Testis (tissue), 3 donors: ENCODE data around the gene HSD17B7. TPM values are rescaled to one million over a fixed set of nuclear protein-coding genes. Genes with fewer than 3 reads are reported as not detected.

Experiments used
- DNase-seq: peaks from one replicate; pipeline ENCODE4 v3.0.0-alpha.2; 2019
- H3K27ac ChIP-seq, 2 donors: fragments of 200-600 bp; sonication (generic); one replicate each; pipeline ENCODE4 v1.5.1; 2019
- H3K27me3 ChIP-seq: fragments of 200-600 bp; sonication (generic); one replicate; pipeline ENCODE4 v1.5.1; 2019
- H3K36me3 ChIP-seq: fragments of 200-600 bp; sonication (generic); one replicate; pipeline ENCODE4 v1.5.1; 2017; ENCODE audit warnings: low read depth; ENCODE audit errors: missing control alignments
- H3K4me1 ChIP-seq: fragments of 200-600 bp; sonication (generic); one replicate; pipeline ENCODE4 v1.5.1; 2019
- H3K4me3 ChIP-seq, 2 donors: fragments of 200-600 bp; sonication (generic); one replicate each; pipeline ENCODE4 v1.5.1; 2017 to 2019
- H3K9me3 ChIP-seq: fragments of 200-600 bp; sonication (generic); one replicate; pipeline ENCODE4 v1.5.1; 2017
- CTCF ChIP-seq, 3 experiments: fragments of 450-650 bp in 2 of 3; fragments of 200-600 bp in 1 of 3; sonication (generic) in 1 of 3; IDR thresholded peaks; one replicate each; pipeline ENCODE4 v1.5.1; 2016 to 2019; ENCODE audit warnings: antibody characterized with exemption in 3 of 3, mild to moderate bottlenecking in 2 of 3, moderate library complexity in 1 of 3
- POLR2A ChIP-seq: fragments of 450-650 bp; IDR thresholded peaks from one replicate; pipeline ENCODE4 v1.6.1; 2017; ENCODE audit warnings: antibody characterized with exemption, mild to moderate bottlenecking, moderate library complexity
- WGBS, 2 donors: methylation state at CpG; one replicate each; pipeline ENCODE4 v1.1.5; 2018; 5-methylcytosine and 5-hydroxymethylcytosine counted together
- intact Hi-C: fragments of 100-400 bp; cut with DNase I; formaldehyde crosslinking; loops from one replicate; pipeline ENCODE4 v1.15.1; 2023; ENCODE audit warnings: low total_unique reads
- polyA plus RNA-seq: library from polyadenylated mRNA; stranded (reverse); fragments of 350-450 nt; fragmentation: Illumina TruSeq; extraction: RNeasy Lipid Tissue Mini Kit (QIAGEN cat#74804); gene quantifications from one replicate; pipeline ENCODE4 v1.2.3, GENCODE V29; 2014; ENCODE audit warnings: low read depth, low replicate concordance; ENCODE audit not compliant: insufficient read depth
- total RNA-seq, 2 donors: library from RNA; depleted of rRNA; stranded (reverse); fragments of >200 nt; gene quantifications; one replicate each; pipeline ENCODE4 v1.2.3, GENCODE V29; 2016

Gene HSD17B7
- total and polyA plus RNA-seq, 3 donors from 2014 or later, result 7.9 to 10.7 (median 9.8) TPM

GRCh38 chr1:162823231-162823630 lies 32.7 kb downstream of the HSD17B7 start:
- TF ChIP-seq POLR2A (no peak), CTCF (IDR thresholded peaks at IDR 0.05) (no peak)
- no peaks in the 10 kb centered on the region for H3K9me3 ChIP-seq
- no peak overlapping the region for H3K4me3 ChIP-seq
- H3K36me3 ChIP-seq, result no peaks in the 10 kb centered on the region
- intact Hi-C loops, result no loop called here
- DNase-seq, result no peak
- no peaks in the 10 kb centered on the region for H3K4me1 ChIP-seq
- WGBS, 2 donors, result 78 to 87% methylated on average over 3 of the region's 3 CpGs
- no peaks in the 10 kb centered on the region for H3K27me3 ChIP-seq
- no peak overlapping the region for H3K27ac ChIP-seq

- TF ChIP-seq CTCF (IDR thresholded peaks at IDR 0.05) (no peak), POLR2A (no peak)
- Histone ChIP-seq H3K27ac (no peak overlapping the region), H3K4me3 (no peak overlapping the region), H3K9me3 (no peaks in the 10 kb centered on the region), H3K36me3 (no peaks in the 10 kb centered on the region), H3K27me3 (no peaks in the 10 kb centered on the region), H3K4me1 (no peaks in the 10 kb centered on the region)
- intact Hi-C loops, result no loop called here
- 66% methylated on average over 2 of the region's 2 CpGs for WGBS, 2 donors
- no peak for DNase-seq
Observed at GRCh38 chr1:162823771-162824525, 33.4 kb downstream of the HSD17B7 start.

- intact Hi-C loops, result no loop called here
- WGBS, 2 donors, result 86 to 100% methylated on average over 1 of the region's 1 CpG
Observed at GRCh38 chr1:162829268-162829667, 38.8 kb downstream of the HSD17B7 start.

GRCh38 chr1:162832470-162832869 lies 42.0 kb downstream of the HSD17B7 start:
- intact Hi-C loops, result no loop called here
- peak; percentile 59 for DNase-seq
- 43 to 71% methylated on average over 3 of the region's 3 CpGs for WGBS, 2 donors
- Histone ChIP-seq H3K36me3 (no peaks in the 10 kb centered on the region), H3K27me3 (no peaks in the 10 kb centered on the region), H3K9me3 (no peaks in the 10 kb centered on the region), H3K27ac (peak overlapping the region in 1 of 2 donors; percentile 45), H3K4me1 (peaks cover 12% of the 10 kb centered on the region), H3K4me3 (no peak overlapping the region)
- no peak for TF ChIP-seq POLR2A
- no peak for TF ChIP-seq CTCF (IDR thresholded peaks at IDR 0.05)

More at GRCh38 chr1:162829268-162829667, 38.8 kb downstream of the HSD17B7 start:
- no peaks in the 10 kb centered on the region for H3K27me3 ChIP-seq
- TF ChIP-seq POLR2A, result no peak
- no peak for TF ChIP-seq CTCF (IDR thresholded peaks at IDR 0.05)
- H3K36me3 ChIP-seq, result no peaks in the 10 kb centered on the region
- DNase-seq, result no peak
- no peak overlapping the region for H3K27ac ChIP-seq
- H3K9me3 ChIP-seq, result no peaks in the 10 kb centered on the region
- no peak overlapping the region for H3K4me3 ChIP-seq
- peaks cover 12% of the 10 kb centered on the region for H3K4me1 ChIP-seq
